Adrenal gland (tissue), 12 donors: Measurements from ENCODE around the gene PCSK9. TPM values are rescaled to one million over a fixed set of nuclear protein-coding genes. Genes with fewer than 3 reads are reported as not detected.

ENCODE experiments used
- DNase-seq, 7 donors: peaks; one replicate each; pipeline ENCODE4 v3.0.0-alpha.2; 2019 to 2020
- H3K27ac ChIP-seq, 5 donors: fragments of 200-600 bp; sonication (generic) in 4 of 5; 1 replicate in 3 of 5; 2 replicates in 2 of 5; pipeline versions ENCODE4 v1.5.1 to v1.8.0; 2016 to 2020; ENCODE audit warnings: mild to moderate bottlenecking in 1 of 5
- H3K27me3 ChIP-seq: fragments of 200-600 bp; 2 replicates; pipeline ENCODE4 v1.8.0; 2021
- H3K36me3 ChIP-seq, 2 donors: fragments of 200-600 bp; replicated peaks in 1 of 2; 1 replicate in 1 of 2; 2 replicates in 1 of 2; pipeline versions ENCODE4 v1.5.1 to v1.8.0; 2018 to 2022
- H3K4me1 ChIP-seq, 2 donors: fragments of 200-600 bp; replicated peaks in 1 of 2; 1 replicate in 1 of 2; 2 replicates in 1 of 2; pipeline versions ENCODE4 v1.5.1 to v1.8.0; 2018 to 2021
- H3K4me3 ChIP-seq, 4 donors: fragments of 200-600 bp; sonication (generic) in 3 of 4; one replicate each; pipeline ENCODE4 v1.5.1; 2016 to 2018
- H3K9me3 ChIP-seq, 3 donors: fragments of 200-600 bp; sonication (generic) in 1 of 3; replicated peaks in 1 of 3; 1 replicate in 2 of 3; 2 replicates in 1 of 3; pipeline versions ENCODE4 v1.5.1 to v1.8.0; 2016 to 2021
- CTCF ChIP-seq, 6 experiments: fragments of 450-650 bp in 4 of 6; fragments of 200-600 bp in 2 of 6; sonication (generic) in 1 of 6; IDR thresholded peaks; 1 replicate in 5 of 6; 2 replicates in 1 of 6; pipeline versions ENCODE4 v1.5.1 to v1.8.0; 2016 to 2021; ENCODE audit warnings: antibody characterized with exemption in 6 of 6, mild to moderate bottlenecking in 2 of 6, moderate library complexity in 1 of 6
- POLR2A ChIP-seq, 2 donors: fragments of 450-650 bp; IDR thresholded peaks; one replicate each; pipeline ENCODE4 v1.6.1; 2017; ENCODE audit warnings: antibody characterized with exemption in 2 of 2, mild to moderate bottlenecking in 2 of 2, moderate library complexity in 1 of 2
- WGBS, 4 donors: extraction: QIAGEN DNeasy Blood & Tissue Kit in 2 of 4; methylation state at CpG; one replicate each; pipeline versions ENCODE4 v1.1.5 to v1.1.7; 2013 to 2017; 5-methylcytosine and 5-hydroxymethylcytosine counted together
- intact Hi-C, 2 donors: fragments of 100-400 bp; cut with DNase I; formaldehyde crosslinking; loops; one replicate each; pipeline versions ENCODE4 v1.14.1 to v1.15.0; 2022 to 2023
- polyA plus RNA-seq, 3 donors: library from polyadenylated mRNA; stranded (reverse); fragments of 200-250 nt in 2 of 3; fragments of 350-450 nt in 1 of 3; fragmentation: Illumina TruSeq in 1 of 3; extraction: RNeasy Lipid Tissue Mini Kit (QIAGEN cat#74804) in 1 of 3; gene quantifications; one replicate each; pipeline ENCODE4 v1.2.3, GENCODE V29; 2013 to 2014
- total RNA-seq, 9 donors: library from RNA; depleted of rRNA in 4 of 9; stranded (reverse); fragments of >200 nt in 4 of 9; fragments of 120-200 nt in 1 of 9; fragmentation: NEBNext Ultra II Directional in 1 of 9; extraction: Animal tissue kit (Norgen Biotek cat#: 25700) in 1 of 9; gene quantifications; one replicate each; pipeline versions ENCODE4 v1.1.0 to v1.2.4, GENCODE V29; 2013 to 2023
- donor health status: healthy with polysubstance abuse.
- donor health status: Bipolar disorder and iron deficiency.
- donor health status: DM: yes; HTN: yes; CAD: no.
- donor health status: DM: no; HTN: no; CAD: no.
- donor health status: DM: no; HTN: no; CAD: no.
- donor health status: DM: yes; HTN: yes; CAD: no.

The PCSK9 gene
- total and polyA plus RNA-seq, 12 donors, result 0.10 to 1.4 (median 0.30) TPM; not detected in 1

DNA sequence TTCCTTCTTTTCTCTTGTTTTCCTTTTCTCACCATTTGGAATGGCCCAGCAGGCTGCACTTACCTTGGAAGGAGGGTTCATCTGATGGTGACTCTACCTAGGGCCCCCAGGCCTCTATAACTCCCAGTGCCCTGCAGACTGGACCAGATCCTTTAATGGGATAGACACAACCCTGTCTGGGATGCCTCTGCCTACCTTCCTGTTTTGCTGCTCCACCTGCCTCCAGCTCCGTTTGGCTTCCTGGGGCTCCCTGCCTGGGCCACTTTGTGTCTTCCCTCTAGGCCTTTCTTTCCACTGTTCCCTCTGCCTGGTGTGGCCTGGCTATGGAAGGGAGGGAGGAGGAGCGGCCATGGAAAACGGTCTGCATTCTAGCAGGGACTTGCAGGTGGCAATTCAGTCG is 7.5 kb downstream of the PCSK9 start:
- H3K27me3 ChIP-seq, result no peaks in the 10 kb centered on the region
- H3K36me3 ChIP-seq, result no peaks in the 10 kb centered on the region
- intact Hi-C loops, result no loop called here
- no peak for DNase-seq
- H3K27ac ChIP-seq, result no peak overlapping the region
- TF ChIP-seq CTCF (IDR thresholded peaks at IDR 0.05), result no peak
- TF ChIP-seq POLR2A (IDR thresholded peaks at IDR 0.05), result no peak
- H3K9me3 ChIP-seq, result no peaks in the 10 kb centered on the region
- WGBS, 4 donors, result 78 to 84% (median 80%) methylated on average over 4 of the region's 4 CpGs
- no peaks in the 10 kb centered on the region for H3K4me1 ChIP-seq
- H3K4me3 ChIP-seq, result no peak overlapping the region

DNA sequence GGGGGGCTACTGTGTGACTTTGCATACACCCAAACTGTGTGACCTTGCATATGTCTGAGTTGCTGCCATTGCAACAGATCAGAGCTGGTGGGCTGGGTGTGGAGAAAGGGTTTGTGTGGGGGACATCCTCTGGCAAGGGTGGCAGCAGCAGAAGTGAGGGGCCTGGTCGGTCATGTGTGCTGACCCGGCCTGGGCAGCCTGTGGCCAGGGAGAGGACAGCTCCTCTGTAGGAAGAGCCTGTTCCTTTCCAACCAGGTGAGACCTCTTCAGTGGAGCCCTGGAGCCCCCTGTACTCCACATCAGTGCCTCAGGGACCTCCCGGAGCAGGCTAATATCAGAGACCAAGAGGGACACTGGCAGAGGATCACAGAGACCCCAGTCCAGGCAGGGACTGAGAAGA is 8.3 kb downstream of the PCSK9 start:
- intact Hi-C loops, result no loop called here
- no peak for DNase-seq
- 84 to 92% (median 90%) methylated on average over 2 to 3 of the region's 3 CpGs for WGBS, 4 donors

GRCh38 chr1:55048453-55049270 is 9.3 kb downstream of the PCSK9 start:
- intact Hi-C loops, result no loop called here
- H3K27me3 ChIP-seq, result no peaks in the 10 kb centered on the region
- DNase-seq, result no peak
- no peak for TF ChIP-seq POLR2A (IDR thresholded peaks at IDR 0.05)
- no peak for TF ChIP-seq CTCF (IDR thresholded peaks at IDR 0.05)
- WGBS, 4 donors, result 85 to 90% (median 88%) methylated on average over 10 to 11 of the region's 11 CpGs
- no peaks in the 10 kb centered on the region for H3K36me3 ChIP-seq
- H3K9me3 ChIP-seq, result no peaks in the 10 kb centered on the region
- peaks cover 0 to 10% of the 10 kb centered on the region in 2 donors for H3K4me1 ChIP-seq
- H3K4me3 ChIP-seq, result no peak overlapping the region
- no peak overlapping the region for H3K27ac ChIP-seq

More for the DNA sequence above, 8.3 kb downstream of the PCSK9 start:
- H3K9me3 ChIP-seq, result no peaks in the 10 kb centered on the region
- H3K36me3 ChIP-seq, result no peaks in the 10 kb centered on the region
- no peak overlapping the region for H3K4me3 ChIP-seq
- no peaks in the 10 kb centered on the region for H3K4me1 ChIP-seq
- TF ChIP-seq CTCF (IDR thresholded peaks at IDR 0.05) (no peak), POLR2A (IDR thresholded peaks at IDR 0.05) (no peak)
- no peak overlapping the region for H3K27ac ChIP-seq
- H3K27me3 ChIP-seq, result no peaks in the 10 kb centered on the region

DNA sequence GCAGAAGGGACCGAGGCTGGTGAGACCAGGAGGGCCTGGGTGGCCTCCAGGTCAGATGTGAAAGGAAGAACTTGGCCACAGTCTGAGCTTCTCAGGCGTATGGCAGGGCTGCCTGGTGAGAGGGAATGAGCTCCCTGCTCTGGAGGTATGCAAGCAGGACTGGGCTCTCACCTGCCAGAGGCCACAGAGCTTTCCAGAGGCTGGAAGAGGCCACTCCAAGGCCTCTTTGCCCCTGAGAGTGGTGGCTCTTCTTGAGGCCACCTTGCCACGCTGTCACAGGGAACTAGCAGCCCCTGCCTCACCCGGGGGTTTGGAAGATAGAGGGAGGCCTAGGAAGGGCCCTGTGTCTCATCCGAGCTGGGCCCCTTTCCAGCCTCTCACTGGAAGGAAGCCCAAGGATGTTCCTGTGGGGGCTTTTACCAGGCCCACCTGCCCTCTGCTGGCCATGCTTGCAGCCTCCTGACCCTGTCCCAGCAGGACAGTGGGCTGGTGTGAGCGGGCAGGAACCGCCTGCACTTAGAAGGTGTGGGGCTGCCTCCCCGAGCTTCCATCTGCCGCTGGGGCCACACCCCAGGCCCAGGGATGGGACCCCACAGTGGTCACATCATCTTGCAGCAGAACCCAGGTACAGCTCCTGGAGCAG is 10.0 kb downstream of the PCSK9 start:
- intact Hi-C loops, result no loop called here
- WGBS, 4 donors, result 72 to 89% (median 84%) methylated on average over 2 to 9 of the region's 9 CpGs
- no peak for DNase-seq

More for the DNA sequence above, 10.0 kb downstream of the PCSK9 start:
- Histone ChIP-seq H3K4me3 (no peak overlapping the region), H3K4me1 (peaks cover 0 to 12% of the 10 kb centered on the region in 2 donors), H3K9me3 (no peaks in the 10 kb centered on the region), H3K27ac (no peak overlapping the region), H3K36me3 (no peaks in the 10 kb centered on the region), H3K27me3 (no peaks in the 10 kb centered on the region)
- TF ChIP-seq CTCF (IDR thresholded peaks at IDR 0.05) (no peak), POLR2A (IDR thresholded peaks at IDR 0.05) (no peak)
